CD4-positive, alpha-beta T cell (primary cell): ENCODE measurements around the gene GAREM1. TPM values are rescaled to one million over a fixed set of nuclear protein-coding genes. Genes with fewer than 3 reads are reported as not detected.

Source experiments
- ATAC-seq: fragments of 200-7000 bp; cut with Tn5 transposase; one replicate; pipeline ENCODE4 v1.10.0; 2022; ENCODE audit warnings: mild to moderate bottlenecking; ENCODE audit not compliant: poor library complexity
- CTCF ChIA-PET: fragments of 350-600 bp; sonication (Branson Sonifier 250); formaldehyde crosslinking; loops from one replicate; lab custom pipeline; 2021; ENCODE audit warnings: antibody characterized with exemption, inconsistent platforms; lab: Charles Lee
- POLR2A ChIA-PET: fragments of 350-600 bp; sonication (Branson Sonifier 250); formaldehyde crosslinking; loops from one replicate; lab custom pipeline; 2021; ENCODE audit warnings: antibody characterized with exemption, inconsistent platforms; lab: Charles Lee
- DNase-seq, 14 experiments: peaks; one replicate each; pipeline ENCODE4 v3.0.0-alpha.2; 2013 to 2020; ENCODE audit warnings: mixed read lengths in 2 of 14
- H3K27ac ChIP-seq, 2 donors: one replicate each; pipeline versions ENCODE4 v1.5.1 to v1.7.0; 2013; ENCODE audit warnings: low read length in 2 of 2, low read depth in 1 of 2, mild to moderate bottlenecking in 1 of 2
- H3K27me3 ChIP-seq, 2 experiments: 1 replicate in 1 of 2; 2 replicates in 1 of 2; pipeline versions ENCODE4 v1.6.1 to v1.7.0; 2013; ENCODE audit warnings: low read length in 2 of 2, control low read depth in 1 of 2, mild to moderate bottlenecking in 1 of 2, moderate library complexity in 1 of 2; ENCODE audit not compliant: insufficient read depth in 2 of 2, control insufficient read depth in 1 of 2
- H3K36me3 ChIP-seq: one replicate; pipeline ENCODE4 v1.6.1; 2013; ENCODE audit warnings: low read length, control low read depth; ENCODE audit not compliant: insufficient read depth
- H3K4me1 ChIP-seq: one replicate; pipeline ENCODE4 v1.6.1; 2013; ENCODE audit warnings: low read length, control low read depth; ENCODE audit not compliant: insufficient read depth
- H3K4me3 ChIP-seq: one replicate; pipeline ENCODE4 v1.5.1; 2013; ENCODE audit warnings: mild to moderate bottlenecking, low read length, moderate library complexity
- H3K9me3 ChIP-seq, 2 experiments: 1 replicate in 1 of 2; 2 replicates in 1 of 2; pipeline versions ENCODE4 v1.6.1 to v1.7.0; 2013; ENCODE audit warnings: low read length in 2 of 2, mild to moderate bottlenecking in 2 of 2, control low read depth in 1 of 2, moderate library complexity in 1 of 2; ENCODE audit not compliant: control insufficient read depth in 1 of 2, insufficient read depth in 1 of 2
- H3K27ac Mint-ChIP-seq: one replicate; pipeline ENCODE4 v1.8.0; 2020; ENCODE audit warnings: mixed read lengths
- H3K27me3 Mint-ChIP-seq: one replicate; pipeline ENCODE4 v1.8.0; 2021; ENCODE audit warnings: mixed read lengths
- H3K36me3 Mint-ChIP-seq: one replicate; pipeline ENCODE4 v1.8.0; 2021; ENCODE audit warnings: low read depth, mixed read lengths
- H3K4me1 Mint-ChIP-seq: one replicate; pipeline ENCODE4 v1.8.0; 2021; ENCODE audit warnings: low read depth, mixed read lengths
- H3K4me3 Mint-ChIP-seq: one replicate; pipeline ENCODE4 v1.8.0; 2020; ENCODE audit warnings: mild to moderate bottlenecking, mixed read lengths
- H3K9me3 Mint-ChIP-seq: one replicate; pipeline ENCODE4 v1.8.0; 2020; ENCODE audit warnings: mixed read lengths
- intact Hi-C, 2 experiments: fragments of 100-400 bp; cut with DNase I in 1 of 2; cut with micrococcal nuclease in 1 of 2; formaldehyde crosslinking; loops; one replicate each; pipeline versions ENCODE4 v1.15.1 to v1.9.0; 2023 to 2025; cut with DNase I, micrococcal nuclease
- total RNA-seq, 174 experiments: library from RNA in 2 of 174; stranded (reverse) in 2 of 174; gene quantifications; one replicate each; pipeline ENCODE4 v1.2.3 and lab custom pipeline; 2021 to 2026
- TF ChIP-seq, protein P1 (sequence below): fragments of 200-600 bp; IDR thresholded peaks from one replicate; pipeline ENCODE4 v1.8.0; 2022; ENCODE audit warnings: antibody characterized with exemption, mild to moderate bottlenecking

The GAREM1 gene
- total RNA-seq, 2 experiments from 2014 or later, result 0.14 to 0.34 TPM

DNA sequence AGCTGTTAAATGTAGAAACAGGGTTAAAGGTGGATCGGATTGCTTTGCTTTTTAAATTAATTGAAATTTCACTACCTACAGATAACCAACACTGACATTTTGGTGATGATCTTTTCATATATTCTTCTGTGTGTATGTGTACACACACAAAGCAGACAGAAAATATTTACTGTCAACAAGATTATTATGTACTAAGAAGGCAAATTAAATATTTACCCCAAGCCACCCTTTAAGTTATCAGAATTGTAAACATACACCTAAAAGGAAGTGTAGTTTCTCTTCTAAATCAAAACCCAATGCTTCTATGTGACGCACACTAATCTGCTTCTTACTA, 98.7 kb downstream of the GAREM1 start:
- H3K27ac Mint-ChIP-seq, result no peak overlapping the region
- DNase-seq (no peak), ATAC-seq (no peak)
- no peaks in the 10 kb centered on the region for H3K36me3 Mint-ChIP-seq
- Histone ChIP-seq H3K27ac (no peak overlapping the region), H3K36me3 (no peaks in the 10 kb centered on the region), H3K4me3 (no peak overlapping the region), H3K27me3 (peaks cover 0 to 3% of the 10 kb centered on the region in 2 experiments), H3K4me1 (no peaks in the 10 kb centered on the region), H3K9me3 (no peaks in the 10 kb centered on the region)
- TF ChIP-seq, protein P1, sequence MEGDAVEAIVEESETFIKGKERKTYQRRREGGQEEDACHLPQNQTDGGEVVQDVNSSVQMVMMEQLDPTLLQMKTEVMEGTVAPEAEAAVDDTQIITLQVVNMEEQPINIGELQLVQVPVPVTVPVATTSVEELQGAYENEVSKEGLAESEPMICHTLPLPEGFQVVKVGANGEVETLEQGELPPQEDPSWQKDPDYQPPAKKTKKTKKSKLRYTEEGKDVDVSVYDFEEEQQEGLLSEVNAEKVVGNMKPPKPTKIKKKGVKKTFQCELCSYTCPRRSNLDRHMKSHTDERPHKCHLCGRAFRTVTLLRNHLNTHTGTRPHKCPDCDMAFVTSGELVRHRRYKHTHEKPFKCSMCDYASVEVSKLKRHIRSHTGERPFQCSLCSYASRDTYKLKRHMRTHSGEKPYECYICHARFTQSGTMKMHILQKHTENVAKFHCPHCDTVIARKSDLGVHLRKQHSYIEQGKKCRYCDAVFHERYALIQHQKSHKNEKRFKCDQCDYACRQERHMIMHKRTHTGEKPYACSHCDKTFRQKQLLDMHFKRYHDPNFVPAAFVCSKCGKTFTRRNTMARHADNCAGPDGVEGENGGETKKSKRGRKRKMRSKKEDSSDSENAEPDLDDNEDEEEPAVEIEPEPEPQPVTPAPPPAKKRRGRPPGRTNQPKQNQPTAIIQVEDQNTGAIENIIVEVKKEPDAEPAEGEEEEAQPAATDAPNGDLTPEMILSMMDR, result no peak
- H3K4me3 Mint-ChIP-seq, result no peak overlapping the region
- no peaks in the 10 kb centered on the region for H3K9me3 Mint-ChIP-seq
- H3K27me3 Mint-ChIP-seq, result peaks cover 21% of the 10 kb centered on the region
- POLR2A ChIA-PET, result no interaction called here
- intact Hi-C loops, result no loop called here
- H3K4me1 Mint-ChIP-seq, result no peaks in the 10 kb centered on the region
- CTCF ChIA-PET, result no interaction called here

DNA sequence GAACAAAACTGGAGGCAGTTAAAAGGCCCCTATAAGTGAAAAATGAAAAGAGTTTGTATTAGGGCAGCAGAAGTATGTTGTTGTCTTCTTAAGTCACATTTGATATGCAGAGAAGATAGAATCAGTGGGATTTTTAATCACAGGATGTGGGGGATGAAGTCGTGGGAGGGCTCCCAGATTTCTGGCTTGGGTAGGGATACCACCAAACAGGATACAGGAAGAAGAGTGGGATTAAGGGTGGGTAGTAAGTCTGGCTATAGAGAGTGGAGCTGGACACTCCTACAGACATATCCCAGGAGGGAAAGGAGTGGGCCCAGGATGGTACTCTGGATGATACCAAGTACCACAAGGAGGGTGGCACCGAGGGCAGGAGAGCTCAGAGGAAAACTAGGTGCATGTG, 99.3 kb downstream of the GAREM1 start:
- H3K9me3 Mint-ChIP-seq, result no peaks in the 10 kb centered on the region
- Histone ChIP-seq H3K4me1 (no peaks in the 10 kb centered on the region), H3K27me3 (peaks cover 0 to 3% of the 10 kb centered on the region in 2 experiments), H3K9me3 (no peaks in the 10 kb centered on the region), H3K36me3 (no peaks in the 10 kb centered on the region), H3K27ac (no peak overlapping the region), H3K4me3 (no peak overlapping the region)
- ChIA-PET CTCF (no interaction called here), POLR2A (no interaction called here)
- H3K27me3 Mint-ChIP-seq, result peaks cover 19% of the 10 kb centered on the region
- no peak overlapping the region for H3K4me3 Mint-ChIP-seq
- intact Hi-C loops, result no loop called here
- H3K36me3 Mint-ChIP-seq, result no peaks in the 10 kb centered on the region
- TF ChIP-seq, protein P1, result no peak
- no peak overlapping the region for H3K27ac Mint-ChIP-seq
- DNase-seq (no peak), ATAC-seq (no peak)
- no peaks in the 10 kb centered on the region for H3K4me1 Mint-ChIP-seq

DNA sequence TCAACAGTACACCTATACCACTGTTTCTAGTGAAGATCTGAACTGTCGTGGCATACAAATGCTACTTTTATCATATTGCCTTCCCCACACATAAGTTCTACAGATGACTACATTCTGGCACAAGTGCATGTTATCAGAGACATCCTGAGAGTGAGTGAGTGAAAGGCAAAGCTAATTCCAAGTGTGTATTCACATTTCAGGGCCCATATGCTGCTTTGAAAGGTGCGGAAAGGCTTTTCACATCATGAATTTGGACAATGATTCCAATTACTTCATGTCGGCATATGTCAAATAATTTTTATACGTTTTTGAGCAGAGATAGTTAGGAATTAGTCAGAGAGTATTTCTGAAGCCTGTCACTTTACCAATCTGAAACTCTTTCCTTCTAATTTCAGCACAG, 101.7 kb downstream of the GAREM1 start:
- POLR2A ChIA-PET, result no interaction called here
- no peaks in the 10 kb centered on the region for H3K4me1 ChIP-seq
- no peaks in the 10 kb centered on the region for H3K27me3 ChIP-seq
- ATAC-seq (no peak), DNase-seq (no peak)
- CTCF ChIA-PET, result no interaction called here
- no peaks in the 10 kb centered on the region for H3K4me1 Mint-ChIP-seq
- intact Hi-C loops, result no loop called here
- no peaks in the 10 kb centered on the region for H3K9me3 ChIP-seq
- peaks cover 26% of the 10 kb centered on the region for H3K27me3 Mint-ChIP-seq
- no peak overlapping the region for H3K4me3 Mint-ChIP-seq
- no peaks in the 10 kb centered on the region for H3K9me3 Mint-ChIP-seq
- TF ChIP-seq, protein P1, result no peak
- H3K36me3 Mint-ChIP-seq, result no peaks in the 10 kb centered on the region
- no peak overlapping the region for H3K27ac ChIP-seq
- H3K4me3 ChIP-seq, result no peak overlapping the region
- H3K36me3 ChIP-seq, result no peaks in the 10 kb centered on the region
- H3K27ac Mint-ChIP-seq, result no peak overlapping the region
